Endothelial cell (in vitro differentiated cells): ENCODE data around the gene KRT82. TPM values are rescaled to one million over a fixed set of nuclear protein-coding genes. Genes with fewer than 3 reads are reported as not detected.

Source experiments
- DNase-seq: peaks from one replicate; pipeline ENCODE4 v3.0.0; 2021; ENCODE audit warnings: low spot score
- H3K27ac Mint-ChIP-seq: one replicate; pipeline ENCODE4 v1.8.0; 2021; ENCODE audit warnings: mixed read lengths, inconsistent platforms; ENCODE audit not compliant: unreplicated experiment
- H3K27me3 Mint-ChIP-seq: one replicate; pipeline ENCODE4 v1.8.0; 2021; ENCODE audit warnings: mild to moderate bottlenecking, moderate library complexity, mixed read lengths, inconsistent platforms; ENCODE audit not compliant: unreplicated experiment
- H3K36me3 Mint-ChIP-seq: one replicate; pipeline ENCODE4 v1.8.0; 2021; ENCODE audit warnings: mild to moderate bottlenecking, low read depth, mixed read lengths, inconsistent platforms; ENCODE audit not compliant: unreplicated experiment
- H3K4me1 Mint-ChIP-seq: one replicate; pipeline ENCODE4 v1.8.0; 2021; ENCODE audit warnings: mild to moderate bottlenecking, mixed read lengths, inconsistent platforms; ENCODE audit not compliant: unreplicated experiment
- H3K4me3 Mint-ChIP-seq: one replicate; pipeline ENCODE4 v1.8.0; 2021; ENCODE audit warnings: mild to moderate bottlenecking, mixed read lengths, inconsistent platforms; ENCODE audit not compliant: unreplicated experiment
- H3K9me3 Mint-ChIP-seq: one replicate; pipeline ENCODE4 v1.8.0; 2021; ENCODE audit warnings: mixed read lengths, inconsistent platforms; ENCODE audit not compliant: unreplicated experiment
- CTCF ChIP-seq: fragments of 200-600 bp; sonication (generic); IDR thresholded peaks from one replicate; pipeline ENCODE4 v1.5.0; 2021; ENCODE audit warnings: antibody characterized with exemption; ENCODE audit not compliant: unreplicated experiment
- total RNA-seq: library from RNA; stranded (reverse); fragmentation: NEBNext Ultra II Directional; extraction: Animal tissue kit (Norgen Biotek cat#: 25700); gene quantifications from one replicate; pipeline ENCODE4 v1.2.1, GENCODE V29; 2021; ENCODE audit not compliant: unreplicated experiment

The KRT82 gene
- total RNA-seq, 1 donor from 2014 or later = not detected

GRCh38 chr12:52438305-52439301, 32.5 kb upstream of the KRT82 start:
- Mint-ChIP-seq H3K9me3 (no peaks in the 10 kb centered on the region), H3K4me1 (peaks cover 5% of the 10 kb centered on the region), H3K27ac (no peak overlapping the region), H3K4me3 (no peak overlapping the region), H3K27me3 (peaks cover 5% of the 10 kb centered on the region), H3K36me3 (no peaks in the 10 kb centered on the region)
- no peak for DNase-seq
- no peak for TF ChIP-seq CTCF

- H3K9me3 Mint-ChIP-seq = no peaks in the 10 kb centered on the region
- no peak for TF ChIP-seq CTCF
- no peak overlapping the region for H3K4me3 Mint-ChIP-seq
- no peak for DNase-seq
- peaks cover 7% of the 10 kb centered on the region for H3K27me3 Mint-ChIP-seq
- H3K27ac Mint-ChIP-seq = peak overlapping the region; percentile 6
- H3K36me3 Mint-ChIP-seq = no peaks in the 10 kb centered on the region
- peaks cover 5% of the 10 kb centered on the region for H3K4me1 Mint-ChIP-seq
Measured at GRCh38 chr12:52437508-52437907, 31.4 kb upstream of the KRT82 start.

GRCh38 chr12:52436828-52437474, 30.8 kb upstream of the KRT82 start:
- H3K9me3 Mint-ChIP-seq = no peaks in the 10 kb centered on the region
- no peak for DNase-seq
- TF ChIP-seq CTCF = no peak
- peak overlapping the region; percentile 6 for H3K27ac Mint-ChIP-seq
- peak overlapping the region; percentile 37 for H3K4me3 Mint-ChIP-seq
- H3K4me1 Mint-ChIP-seq = peaks cover 5% of the 10 kb centered on the region
- H3K27me3 Mint-ChIP-seq = peaks cover 7% of the 10 kb centered on the region
- no peaks in the 10 kb centered on the region for H3K36me3 Mint-ChIP-seq

DNA sequence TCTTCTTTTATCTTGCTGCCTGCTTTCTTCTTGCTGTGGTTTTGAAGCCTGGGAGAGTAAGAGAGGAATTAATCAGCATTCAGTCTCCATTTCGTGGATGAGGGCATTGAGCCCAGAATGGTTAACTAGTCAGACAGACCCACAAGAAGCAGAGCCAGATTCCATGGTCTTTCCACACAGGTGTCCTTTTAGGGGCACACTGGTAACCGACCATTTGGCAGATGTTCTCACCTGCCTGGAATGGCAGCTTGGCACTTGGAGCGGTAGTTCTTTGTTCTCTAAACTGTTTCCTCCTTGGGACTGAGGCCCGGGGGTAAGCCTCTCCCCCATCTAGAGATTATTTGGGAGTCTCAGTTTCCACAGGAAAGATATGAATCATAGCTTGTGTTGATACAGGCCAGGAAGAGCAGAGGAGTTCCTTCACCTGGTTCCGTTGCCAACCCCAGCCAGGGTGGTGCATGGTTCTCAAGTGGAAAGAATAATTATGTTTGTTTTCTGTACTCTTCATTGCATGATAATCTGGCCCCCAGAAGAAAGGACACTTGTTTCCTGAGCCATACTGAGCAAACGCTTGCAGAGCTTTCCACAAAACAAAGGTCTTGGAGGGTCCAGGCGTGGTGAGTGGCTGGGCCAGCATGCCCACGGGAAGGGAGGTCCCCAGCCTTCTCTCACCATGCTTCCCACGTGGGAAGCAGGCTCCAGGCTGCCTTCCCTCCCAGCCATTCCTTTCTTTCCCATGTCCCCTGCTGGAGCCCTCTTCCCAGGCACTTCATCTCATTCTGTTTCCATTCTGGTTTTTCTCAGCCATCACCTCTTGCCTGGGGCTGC, 30.1 kb upstream of the KRT82 start:
- Mint-ChIP-seq H3K9me3 (no peaks in the 10 kb centered on the region), H3K4me3 (peak overlapping the region; percentile 37), H3K36me3 (no peaks in the 10 kb centered on the region), H3K27me3 (peaks cover 7% of the 10 kb centered on the region), H3K27ac (no peak overlapping the region), H3K4me1 (peaks cover 5% of the 10 kb centered on the region)
- TF ChIP-seq CTCF = no peak
- no peak for DNase-seq
